NB4 (cell line): ENCODE measurements around the gene PELI2.

Experiments
- MYC ChIP-seq: IDR thresholded peaks from 2 replicates; pipeline ENCODE4 v1.6.1; 2011; ENCODE audit warnings: low read depth, low read length
- POLR2A ChIP-seq: IDR thresholded peaks from 2 replicates; pipeline ENCODE4 v1.6.1; 2011; ENCODE audit warnings: mild to moderate bottlenecking; ENCODE audit not compliant: insufficient read length; ENCODE audit errors: extremely low read depth
- TF ChIP-seq, protein P1 (sequence below): IDR thresholded peaks from one replicate; pipeline ENCODE4 v1.5.1; 2012; ENCODE audit warnings: low read depth, low read length
- TF ChIP-seq, protein P2 (sequence below): IDR thresholded peaks from 2 replicates; pipeline ENCODE4 v1.6.1; 2011; ENCODE audit warnings: low read depth, low read length

DNA sequence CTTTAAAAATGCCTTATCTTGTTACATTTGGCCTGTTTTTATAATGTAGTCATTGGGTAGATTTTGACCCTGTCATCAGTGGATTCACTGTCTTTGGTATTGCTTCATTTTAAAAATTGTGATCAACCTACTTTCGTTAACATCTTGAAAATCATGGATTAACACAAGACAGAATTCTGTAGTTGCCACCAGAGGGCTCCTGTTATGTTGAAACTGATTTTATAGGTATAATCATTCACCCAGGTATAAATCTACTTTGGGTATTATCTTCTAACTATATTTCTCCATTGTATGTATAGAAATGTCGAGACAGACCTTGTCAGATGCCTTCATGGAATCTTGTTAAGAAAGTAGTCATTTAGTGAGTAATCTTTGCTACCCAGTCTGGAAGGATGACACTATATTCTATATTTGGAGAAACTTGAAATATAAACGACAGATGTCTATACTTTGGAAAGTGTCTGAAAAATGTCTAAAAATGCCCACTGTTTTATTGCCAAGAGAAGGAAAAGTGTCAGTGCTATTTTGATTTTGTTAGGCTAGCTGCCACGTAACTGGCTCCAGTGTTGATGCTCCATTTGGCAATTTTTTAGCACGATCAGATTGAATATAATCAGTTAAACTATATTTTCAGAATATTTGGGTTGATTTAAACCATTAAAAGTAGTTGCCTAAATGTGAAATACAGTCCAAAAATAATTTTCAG lies 129.4 kb downstream of the PELI2 start:
- TF ChIP-seq POLR2A (no peak), MYC (no peak)
- TF ChIP-seq, protein P1, sequence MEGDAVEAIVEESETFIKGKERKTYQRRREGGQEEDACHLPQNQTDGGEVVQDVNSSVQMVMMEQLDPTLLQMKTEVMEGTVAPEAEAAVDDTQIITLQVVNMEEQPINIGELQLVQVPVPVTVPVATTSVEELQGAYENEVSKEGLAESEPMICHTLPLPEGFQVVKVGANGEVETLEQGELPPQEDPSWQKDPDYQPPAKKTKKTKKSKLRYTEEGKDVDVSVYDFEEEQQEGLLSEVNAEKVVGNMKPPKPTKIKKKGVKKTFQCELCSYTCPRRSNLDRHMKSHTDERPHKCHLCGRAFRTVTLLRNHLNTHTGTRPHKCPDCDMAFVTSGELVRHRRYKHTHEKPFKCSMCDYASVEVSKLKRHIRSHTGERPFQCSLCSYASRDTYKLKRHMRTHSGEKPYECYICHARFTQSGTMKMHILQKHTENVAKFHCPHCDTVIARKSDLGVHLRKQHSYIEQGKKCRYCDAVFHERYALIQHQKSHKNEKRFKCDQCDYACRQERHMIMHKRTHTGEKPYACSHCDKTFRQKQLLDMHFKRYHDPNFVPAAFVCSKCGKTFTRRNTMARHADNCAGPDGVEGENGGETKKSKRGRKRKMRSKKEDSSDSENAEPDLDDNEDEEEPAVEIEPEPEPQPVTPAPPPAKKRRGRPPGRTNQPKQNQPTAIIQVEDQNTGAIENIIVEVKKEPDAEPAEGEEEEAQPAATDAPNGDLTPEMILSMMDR = no peak
- TF ChIP-seq, protein P2, sequence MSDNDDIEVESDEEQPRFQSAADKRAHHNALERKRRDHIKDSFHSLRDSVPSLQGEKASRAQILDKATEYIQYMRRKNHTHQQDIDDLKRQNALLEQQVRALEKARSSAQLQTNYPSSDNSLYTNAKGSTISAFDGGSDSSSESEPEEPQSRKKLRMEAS = no peak
